Lung (tissue), 16 donors: ENCODE data around the gene STC2. TPM values are rescaled to one million over a fixed set of nuclear protein-coding genes. Genes with fewer than 3 reads are reported as not detected.
A peak's percentile ranks its signal among the peaks of the same experiment; 100 is the strongest.
"Not testable (repeated sequence)": the region's sequence is repeated elsewhere in the genome, so short reads cannot be mapped to it uniquely, and the experiment has no call there.

ENCODE experiments used
- ATAC-seq: fragments of 200-7000 bp; cut with Tn5 transposase; one replicate; pipeline ENCODE4 v1.9.1; 2020; ENCODE audit warnings: moderate number of reproducible peaks; ENCODE audit not compliant: insufficient read depth, low FRiP score
- DNase-seq, 3 donors: peaks; one replicate each; pipeline ENCODE4 v3.0.0-alpha.2; 2013 to 2017
- H3K27ac ChIP-seq, 2 donors: one replicate each; pipeline ENCODE4 v1.5.1; 2013; ENCODE audit warnings: mild to moderate bottlenecking in 2 of 2, moderate library complexity in 2 of 2, control low read depth in 1 of 2, inconsistent platforms in 1 of 2, low read depth in 1 of 2, low read length in 1 of 2
- H3K27me3 ChIP-seq, 3 donors: one replicate each; pipeline ENCODE4 v1.5.1; 2013; ENCODE audit warnings: low read length in 2 of 3; ENCODE audit not compliant: control insufficient read depth in 3 of 3, insufficient read depth in 3 of 3
- H3K36me3 ChIP-seq, 4 donors: one replicate each; pipeline ENCODE4 v1.5.1; 2013; ENCODE audit warnings: low read length in 4 of 4, mild to moderate bottlenecking in 1 of 4, moderate library complexity in 1 of 4; ENCODE audit not compliant: control insufficient read depth in 4 of 4, insufficient read depth in 4 of 4
- H3K4me1 ChIP-seq, 5 donors: one replicate each; pipeline ENCODE4 v1.5.1; 2013; ENCODE audit warnings: low read length in 5 of 5, mild to moderate bottlenecking in 2 of 5, moderate library complexity in 1 of 5; ENCODE audit not compliant: control insufficient read depth in 5 of 5, insufficient read depth in 5 of 5
- H3K4me3 ChIP-seq: one replicate; pipeline ENCODE4 v1.5.1; 2013; ENCODE audit warnings: mild to moderate bottlenecking, control low read depth, moderate library complexity
- H3K9ac ChIP-seq, 2 donors: one replicate each; pipeline ENCODE4 v1.5.1; 2013; ENCODE audit warnings: low read length in 2 of 2, control low read depth in 1 of 2; ENCODE audit not compliant: insufficient read depth in 1 of 2
- H3K9me3 ChIP-seq, 4 donors: one replicate each; pipeline ENCODE4 v1.5.1; 2013; ENCODE audit warnings: low read length in 3 of 4, mild to moderate bottlenecking in 1 of 4, moderate library complexity in 1 of 4; ENCODE audit not compliant: control insufficient read depth in 4 of 4, insufficient read depth in 3 of 4
- CTCF ChIP-seq: IDR thresholded peaks from 2 replicates; pipeline ENCODE4 v1.5.1; 2012; ENCODE audit warnings: mild to moderate bottlenecking; ENCODE audit errors: control extremely low read depth, extremely low read depth
- WGBS, 2 donors: extraction: QIAGEN DNeasy Blood & Tissue Kit; methylation state at CpG; one replicate each; pipeline ENCODE4 v1.1.7; 2013; 5-methylcytosine and 5-hydroxymethylcytosine counted together
- long read RNA-seq, 5 donors: transcript quantifications; one replicate each; lab custom pipeline, GENCODE V29; 2026
- polyA plus RNA-seq, 2 donors: library from polyadenylated mRNA; stranded (reverse); fragments of 200-250 nt; gene quantifications; one replicate each; pipeline ENCODE4 v1.2.1, GENCODE V29; 2013
- total RNA-seq, 2 donors: library from RNA; depleted of rRNA in 1 of 2; stranded (reverse); fragments of >200 nt in 1 of 2; gene quantifications; one replicate each; pipeline ENCODE4 v1.2.1, GENCODE V29; 2014 to 2021
- donor health status: control.
- donor health status: control.
- donor health status: Bipolar disorder and iron deficiency.
- donor health status: healthy.
- donor health status: DM: yes; HTN: yes; CAD: no.

Gene STC2, protein sequence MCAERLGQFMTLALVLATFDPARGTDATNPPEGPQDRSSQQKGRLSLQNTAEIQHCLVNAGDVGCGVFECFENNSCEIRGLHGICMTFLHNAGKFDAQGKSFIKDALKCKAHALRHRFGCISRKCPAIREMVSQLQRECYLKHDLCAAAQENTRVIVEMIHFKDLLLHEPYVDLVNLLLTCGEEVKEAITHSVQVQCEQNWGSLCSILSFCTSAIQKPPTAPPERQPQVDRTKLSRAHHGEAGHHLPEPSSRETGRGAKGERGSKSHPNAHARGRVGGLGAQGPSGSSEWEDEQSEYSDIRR
- total RNA-seq (10 to 100 TPM in 1 of 2 donors, 1 to 10 TPM in 1; 6.6 to 10.2 TPM), polyA plus RNA-seq (10 to 100 TPM in 1 of 2 donors, 1 to 10 TPM in 1; 3.1 to 18.1 TPM)
- long read RNA-seq, donor 1, full-length matches to known transcripts: 4 of 4 reads
- long read RNA-seq, donor 1, partial matches to known transcripts: 0 of 4 reads
- long read RNA-seq, donor 1, other reads (novel, unspliced or antisense): 0 of 4 reads
- long read RNA-seq, donor 2, full-length matches to known transcripts: 1 of 1 reads
- long read RNA-seq, donor 2, partial matches to known transcripts: 0 of 1 reads
- long read RNA-seq, donor 2, other reads (novel, unspliced or antisense): 0 of 1 reads
- long read RNA-seq, donor 3: 0 reads
- long read RNA-seq, donor 4, full-length matches to known transcripts: 1 of 1 reads
- long read RNA-seq, donor 4, partial matches to known transcripts: 0 of 1 reads
- long read RNA-seq, donor 4, other reads (novel, unspliced or antisense): 0 of 1 reads
- long read RNA-seq, donor 5, full-length matches to known transcripts: 2 of 2 reads
- long read RNA-seq, donor 5, partial matches to known transcripts: 0 of 2 reads
- long read RNA-seq, donor 5, other reads (novel, unspliced or antisense): 0 of 2 reads

DNA sequence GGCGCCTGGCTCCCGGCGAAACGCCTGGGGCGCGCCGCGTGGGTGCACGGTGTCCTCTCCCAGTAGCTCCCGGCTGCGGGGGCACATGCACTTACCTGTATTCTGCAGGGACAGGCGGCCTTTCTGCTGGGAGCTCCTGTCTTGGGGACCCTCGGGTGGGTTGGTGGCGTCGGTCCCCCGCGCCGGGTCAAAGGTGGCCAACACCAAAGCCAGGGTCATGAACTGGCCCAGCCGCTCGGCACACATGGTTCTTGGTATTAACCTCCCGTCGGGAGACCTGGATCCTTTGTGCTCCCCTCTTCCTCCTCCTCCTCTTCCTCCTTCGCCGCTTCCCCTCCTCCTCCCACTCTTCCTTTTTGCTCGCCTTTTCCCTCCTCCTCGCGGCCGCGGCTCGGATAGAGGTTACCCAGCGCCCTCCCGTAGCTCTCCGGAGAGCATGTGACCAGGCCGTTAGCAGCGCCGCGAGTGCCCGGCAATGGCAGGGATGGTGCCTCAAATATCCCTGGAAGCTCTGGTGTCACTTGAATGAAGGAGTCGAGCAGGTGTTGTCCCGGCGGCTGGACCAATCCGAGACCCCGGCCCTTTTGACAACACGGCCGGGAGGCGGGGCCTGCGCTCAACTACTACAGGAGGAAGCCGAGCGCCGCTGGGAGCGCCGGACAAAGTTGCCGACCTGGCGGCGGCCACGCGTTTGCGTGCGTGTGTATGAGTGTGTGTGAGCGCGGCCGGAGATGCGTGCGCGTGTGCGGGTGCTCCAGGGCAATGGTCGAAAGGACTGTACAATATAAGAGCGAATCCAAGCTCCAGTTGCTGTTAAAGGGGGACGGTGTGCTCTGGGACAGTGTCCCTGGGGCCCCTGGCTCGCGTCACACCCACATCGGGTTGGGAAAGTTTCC lies at the start of gene STC2:
Gene STC2, minus strand, starts transcription at position 467 of the 896 bp plus-strand sequence. Its CDS starts 221 bp downstream, at position 246.
- Histone ChIP-seq H3K27ac (peak within 1 kb of the TSS; percentile 16 to 46), H3K9ac (peak within 1 kb of the TSS in 1 of 2 donors; percentile 53), H3K4me1 (peaks cover 10 to 65% (median 19%) of the 10 kb centered on the region in 5 donors), H3K27me3 (peaks cover 4 to 27% (median 11%) of the 10 kb centered on the region in 3 donors), H3K9me3 (no peaks in the 10 kb centered on the region), H3K36me3 (no peaks in the 10 kb centered on the region), H3K4me3 (peak within 1 kb of the TSS; percentile 54)
- no peak for TF ChIP-seq CTCF
- WGBS, 2 donors: 1% methylated on average over 67 to 72 of the region's 72 CpGs
- DNase-seq: peak; percentile 79 to 83 (median 80)
- peak; percentile 14 for ATAC-seq

DNA sequence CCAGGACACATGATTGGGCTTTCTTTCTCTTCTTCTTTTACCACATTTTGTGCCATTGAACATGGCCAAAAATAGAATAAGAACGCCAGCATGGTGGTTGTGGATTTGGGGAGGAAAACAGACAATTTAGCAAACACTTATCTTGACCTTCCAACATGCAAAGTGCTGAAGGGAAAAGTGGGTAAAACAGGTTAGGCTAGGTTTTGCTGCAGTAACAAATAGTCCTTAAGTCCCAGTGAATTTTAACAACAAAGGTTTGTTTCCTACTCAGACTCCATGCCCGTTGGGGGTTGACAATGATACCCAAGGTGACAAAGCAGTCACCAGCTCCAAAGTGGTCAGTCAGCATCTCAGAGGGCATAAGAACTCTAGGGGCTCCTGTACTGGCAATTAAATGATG lies 43.2 kb upstream of the STC2 start:
- no peak for ATAC-seq
- TF ChIP-seq CTCF: no peak
- 40 to 76% methylated on average over 2 of the region's 2 CpGs for WGBS, 2 donors

GRCh38 chr5:173363406-173363805 lies 35.2 kb upstream of the STC2 start:
- not testable (repeated sequence) for H3K4me1 ChIP-seq, H3K36me3 ChIP-seq, H3K27ac ChIP-seq, H3K9me3 ChIP-seq, ATAC-seq, H3K9ac ChIP-seq, DNase-seq, H3K27me3 ChIP-seq, H3K4me3 ChIP-seq
- 81 to 96% methylated on average over 1 of the region's 1 CpG for WGBS, 2 donors

More for the DNA sequence above, 43.2 kb upstream of the STC2 start:
- Histone ChIP-seq H3K4me1 (peaks cover 0 to 3% (median 0%) of the 10 kb centered on the region in 5 donors), H3K27me3 (no peaks in the 10 kb centered on the region), H3K27ac (no peak overlapping the region), H3K9me3 (peaks cover 0 to 16% (median 5%) of the 10 kb centered on the region in 4 donors), H3K36me3 (no peaks in the 10 kb centered on the region), H3K9ac (no peak overlapping the region), H3K4me3 (no peak overlapping the region)
- DNase-seq: no peak
